GM23248 (cell line): ENCODE results near the gene CNOT10. TPM values are rescaled to one million over a fixed set of nuclear protein-coding genes. Genes with fewer than 3 reads are reported as not detected.

ENCODE experiments used
- DNase-seq: peaks from one replicate; pipeline ENCODE4 v3.0.0-alpha.2; 2015
- H2AFZ ChIP-seq: fragments of 200-600 bp; sonication (generic); 2 replicates; pipeline ENCODE4 v1.6.1; 2016; ENCODE audit warnings: antibody characterized with exemption
- H3F3A ChIP-seq: fragments of 200-600 bp; sonication (generic); 2 replicates; pipeline ENCODE4 v1.6.1; 2016; ENCODE audit warnings: mild to moderate bottlenecking, antibody characterized with exemption, mixed run types; ENCODE audit not compliant: insufficient read depth
- H3K27ac ChIP-seq: fragments of 200-600 bp; sonication (generic); 2 replicates; pipeline ENCODE4 v1.5.1; 2016; ENCODE audit warnings: mild to moderate bottlenecking
- H3K27me3 ChIP-seq: fragments of 200-600 bp; sonication (generic); replicated peaks from 2 replicates; pipeline ENCODE4 v1.6.1; 2016; ENCODE audit warnings: mild to moderate bottlenecking; ENCODE audit not compliant: insufficient read depth
- H3K36me3 ChIP-seq: fragments of 200-600 bp; sonication (generic); 2 replicates; pipeline ENCODE4 v1.6.1; 2016; ENCODE audit warnings: low read depth, mild to moderate bottlenecking
- H3K4me1 ChIP-seq: fragments of 200-600 bp; sonication (generic); 2 replicates; pipeline ENCODE4 v1.6.1; 2016; ENCODE audit warnings: mild to moderate bottlenecking; ENCODE audit not compliant: insufficient read depth
- H3K4me2 ChIP-seq: fragments of 200-600 bp; sonication (generic); one replicate; pipeline ENCODE4 v1.6.1; 2016; ENCODE audit warnings: mild to moderate bottlenecking; ENCODE audit not compliant: unreplicated experiment
- H3K4me3 ChIP-seq: fragments of 200-600 bp; sonication (generic); 2 replicates; pipeline ENCODE4 v1.5.1; 2016; ENCODE audit warnings: mild to moderate bottlenecking
- H3K79me2 ChIP-seq: fragments of 200-600 bp; sonication (generic); 2 replicates; pipeline ENCODE4 v1.6.1; 2016; ENCODE audit warnings: mild to moderate bottlenecking; ENCODE audit not compliant: insufficient read depth
- H3K9ac ChIP-seq: fragments of 200-600 bp; sonication (generic); 2 replicates; pipeline ENCODE4 v1.6.1; 2016; ENCODE audit warnings: mild to moderate bottlenecking
- H3K9me2 ChIP-seq: fragments of 200-600 bp; sonication (generic); 2 replicates; pipeline ENCODE4 v1.6.1; 2016; ENCODE audit warnings: mixed run types, mild to moderate bottlenecking, moderate library complexity; ENCODE audit not compliant: insufficient read depth
- H3K9me3 ChIP-seq: fragments of 200-600 bp; sonication (generic); one replicate; pipeline ENCODE4 v1.6.1; 2017; ENCODE audit warnings: low read depth
- H4K20me1 ChIP-seq: fragments of 200-600 bp; sonication (generic); 2 replicates; pipeline ENCODE4 v1.6.0; 2016; ENCODE audit not compliant: insufficient read depth
- EZH2 ChIP-seq: fragments of 200-600 bp; sonication (generic); IDR thresholded peaks from 2 replicates; pipeline ENCODE4 v1.6.1; 2018; ENCODE audit warnings: antibody characterized with exemption, mild to moderate bottlenecking; ENCODE audit not compliant: insufficient read depth, poor library complexity, severe bottlenecking
- EZH2phosphoT487 ChIP-seq: fragments of 200-600 bp; sonication (generic); IDR thresholded peaks from 2 replicates; pipeline ENCODE4 v1.6.1; 2018; ENCODE audit warnings: antibody characterized with exemption, moderate library complexity, mild to moderate bottlenecking, low read depth; ENCODE audit not compliant: insufficient read depth
- WGBS, 2 experiments: methylation state at CpG; one replicate each; pipeline ENCODE4 v1.1.6; 2015 to 2017; ENCODE audit warnings: low lambda C conversion rate in 2 of 2, low coverage in 1 of 2; ENCODE audit errors: missing lambda C conversion rate in 2 of 2; 5-methylcytosine and 5-hydroxymethylcytosine counted together
- in situ Hi-C: fragments of 300-500 bp; cut with MboI; formaldehyde crosslinking; loops from 2 replicates; pipeline ENCODE4 v1.15.0; 2020
- polyA plus RNA-seq: library from polyadenylated mRNA; unstranded; fragments of >200 nt; fragmentation: Nextera tagmentation; extraction: Ambion mirVana; gene quantifications from 2 replicates; pipeline ENCODE4 v1.2.1, GENCODE V29; 2016
- total RNA-seq: library from RNA; depleted of rRNA; stranded (reverse); fragments of >200 nt; shearing (Covaris generic); gene quantifications from 2 replicates; pipeline ENCODE4 v1.2.3, GENCODE V29; 2014

The CNOT10 gene
- total and polyA plus RNA-seq, 2 experiments from 2014 or later, result 18.3 to 19.5 TPM

DNA sequence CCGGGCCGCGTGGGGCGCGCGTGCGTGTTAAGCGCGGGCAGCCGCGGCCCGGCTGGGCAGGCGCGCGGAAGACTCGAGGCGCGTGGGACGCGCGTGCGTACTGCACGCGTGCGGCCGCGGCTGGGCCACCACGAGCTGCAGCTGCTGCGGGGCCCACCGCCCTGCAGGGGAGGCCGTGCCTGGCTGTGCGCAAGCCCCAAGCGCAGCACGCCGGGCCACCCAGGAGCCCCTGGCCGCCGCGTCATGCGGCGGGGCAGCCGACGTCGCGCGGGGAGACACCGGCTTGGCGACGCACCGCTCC lies 132.2 kb downstream of the CNOT10 start:
- no peak overlapping the region for H3K27ac ChIP-seq
- 0 out of 2 replicates have a peak overlapping the region, but pooled peaks have one; percentile 60 for H2AFZ ChIP-seq
- DNase-seq, result no peak
- H4K20me1 ChIP-seq, result no peaks in the 10 kb centered on the region
- no peaks in the 10 kb centered on the region for H3K4me1 ChIP-seq
- H3K27me3 ChIP-seq, result peaks cover 80% of the 10 kb centered on the region
- in situ Hi-C loops, result no loop called here
- H3K9ac ChIP-seq, result no peak overlapping the region
- H3K9me3 ChIP-seq, result no peaks in the 10 kb centered on the region
- H3K4me3 ChIP-seq, result peak overlapping the region; percentile 46
- WGBS, 2 experiments, result 5 to 6% methylated on average over 23 to 45 of the region's 49 CpGs
- no peaks in the 10 kb centered on the region for H3K79me2 ChIP-seq
- H3F3A ChIP-seq, result no peaks in the 10 kb centered on the region
- H3K9me2 ChIP-seq, result no peaks in the 10 kb centered on the region
- H3K36me3 ChIP-seq, result no peaks in the 10 kb centered on the region
- TF ChIP-seq EZH2phosphoT487 (no peak), EZH2 (no peak)
- H3K4me2 ChIP-seq, result peak overlapping the region; percentile 45

DNA sequence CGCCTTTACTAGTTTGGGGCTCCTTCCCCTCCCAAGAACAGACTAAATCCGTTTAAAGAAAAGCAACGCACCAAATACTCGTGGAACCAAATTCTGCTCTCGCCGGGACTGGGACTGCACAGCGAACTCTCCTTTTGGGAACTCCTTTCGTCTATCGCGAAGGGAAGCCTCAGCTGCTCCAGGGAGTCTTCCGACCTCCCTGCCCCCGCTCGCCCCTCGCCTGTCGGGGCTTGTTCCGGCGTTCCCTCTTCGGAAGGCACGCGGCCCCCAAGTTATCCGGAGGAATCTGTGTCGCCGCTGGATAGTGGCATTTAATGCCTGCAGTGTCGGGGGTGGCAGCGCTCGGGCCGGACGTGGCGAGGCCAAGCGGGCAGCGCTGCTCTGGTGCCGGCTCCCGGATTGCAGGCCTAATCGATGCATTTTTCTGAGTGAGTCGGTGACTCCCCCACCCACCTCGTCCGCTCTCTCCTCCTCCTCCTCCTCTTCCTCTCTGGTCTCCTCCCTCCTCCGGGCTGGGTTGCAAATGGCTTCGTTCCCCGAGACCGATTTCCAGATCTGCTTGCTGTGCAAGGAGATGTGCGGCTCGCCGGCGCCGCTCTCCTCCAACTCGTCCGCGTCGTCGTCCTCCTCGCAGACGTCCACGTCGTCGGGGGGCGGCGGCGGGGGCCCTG lies 132.7 kb downstream of the CNOT10 start, which contains the start of gene TRIM71:
Gene TRIM71, plus strand, starts transcription at position 440 of the 671 bp plus-strand sequence. Its CDS starts 84 bp downstream, at position 524.
- Histone ChIP-seq H3K9me3 (no peaks in the 10 kb centered on the region), H3K36me3 (no peaks in the 10 kb centered on the region), H3K9ac (no peak within 1 kb of the TSS), H2AFZ (peak within 1 kb of the TSS; percentile 60), H3F3A (no peaks in the 10 kb centered on the region), H3K79me2 (no peaks in the 10 kb centered on the region), H3K4me3 (peak within 1 kb of the TSS; percentile 46), H3K27me3 (peaks cover 85% of the 10 kb centered on the region), H3K4me1 (no peaks in the 10 kb centered on the region), H3K27ac (no peak within 1 kb of the TSS), H3K4me2 (peak within 1 kb of the TSS; percentile 45), H3K9me2 (no peaks in the 10 kb centered on the region), H4K20me1 (no peaks in the 10 kb centered on the region)
- TF ChIP-seq EZH2, result peak; percentile 99
- peak; percentile 68; the same call in 1 of the 2 replicates for TF ChIP-seq EZH2phosphoT487
- DNase-seq, result peak; percentile 22
- WGBS, 2 experiments, result 3 to 5% methylated on average over 35 to 59 of the region's 59 CpGs
- in situ Hi-C loops, result no loop called here

DNA sequence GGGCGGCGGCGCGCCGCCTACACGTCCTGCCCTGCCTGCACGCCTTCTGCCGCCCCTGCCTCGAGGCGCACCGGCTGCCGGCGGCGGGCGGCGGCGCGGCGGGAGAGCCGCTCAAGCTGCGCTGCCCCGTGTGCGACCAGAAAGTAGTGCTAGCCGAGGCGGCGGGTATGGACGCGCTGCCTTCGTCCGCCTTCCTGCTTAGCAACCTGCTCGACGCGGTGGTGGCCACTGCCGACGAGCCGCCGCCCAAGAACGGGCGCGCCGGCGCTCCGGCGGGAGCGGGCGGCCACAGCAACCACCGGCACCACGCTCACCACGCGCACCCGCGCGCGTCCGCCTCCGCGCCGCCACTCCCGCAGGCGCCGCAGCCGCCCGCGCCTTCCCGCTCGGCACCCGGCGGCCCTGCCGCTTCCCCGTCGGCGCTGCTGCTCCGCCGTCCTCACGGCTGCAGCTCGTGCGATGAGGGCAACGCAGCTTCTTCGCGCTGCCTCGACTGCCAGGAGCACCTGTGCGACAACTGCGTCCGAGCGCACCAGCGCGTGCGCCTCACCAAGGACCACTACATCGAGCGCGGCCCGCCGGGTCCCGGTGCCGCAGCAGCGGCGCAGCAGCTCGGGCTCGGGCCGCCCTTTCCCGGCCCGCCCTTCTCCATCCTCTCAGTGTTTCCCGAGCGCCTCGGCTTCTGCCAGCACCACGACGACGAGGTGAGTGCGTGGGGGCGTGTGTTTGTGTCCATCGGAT lies 133.4 kb downstream of the CNOT10 start:
- Histone ChIP-seq H3F3A (no peaks in the 10 kb centered on the region), H3K4me3 (no peak overlapping the region), H4K20me1 (no peaks in the 10 kb centered on the region), H3K4me1 (no peaks in the 10 kb centered on the region), H3K9me3 (no peaks in the 10 kb centered on the region), H3K36me3 (no peaks in the 10 kb centered on the region), H3K9ac (no peak overlapping the region), H3K4me2 (no peak overlapping the region), H3K27ac (no peak overlapping the region), H3K9me2 (no peaks in the 10 kb centered on the region), H2AFZ (no peak overlapping the region), H3K27me3 (peaks cover 92% of the 10 kb centered on the region), H3K79me2 (no peaks in the 10 kb centered on the region)
- in situ Hi-C loops, result no loop called here
- 5 to 8% methylated on average over 52 to 99 of the region's 111 CpGs for WGBS, 2 experiments
- DNase-seq, result no peak
- TF ChIP-seq EZH2, result no peak
- TF ChIP-seq EZH2phosphoT487, result 0 out of 2 replicates have a peak, but pooled peaks have one; percentile 22

DNA sequence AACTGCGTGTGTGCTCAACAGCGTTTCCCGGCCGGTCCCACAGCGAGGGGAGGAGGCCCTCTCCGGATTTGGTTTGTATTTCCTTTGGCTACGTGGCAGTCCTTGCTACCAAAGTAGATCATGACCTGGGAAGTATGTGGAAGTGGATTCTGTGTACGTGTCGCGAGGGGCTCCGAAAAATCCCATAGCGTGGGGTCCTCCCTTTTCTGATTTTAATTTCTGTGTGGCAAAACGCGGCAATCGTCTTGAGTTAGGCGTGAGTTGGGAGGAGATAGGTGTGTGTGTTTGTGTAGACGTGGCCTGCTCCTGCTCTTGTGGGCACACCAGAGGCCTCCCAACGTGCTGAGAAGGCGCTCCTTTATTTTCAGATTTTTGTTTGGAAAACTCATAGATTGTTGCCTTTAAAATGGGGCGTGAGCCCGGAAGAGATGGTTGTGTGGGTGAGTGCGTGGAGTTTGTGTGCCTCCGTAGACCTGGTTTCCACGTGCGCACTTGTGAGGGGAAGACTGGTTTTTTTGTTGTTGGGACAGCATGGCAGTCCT lies 134.1 kb downstream of the CNOT10 start:
- Histone ChIP-seq H3K9ac (no peak overlapping the region), H3F3A (no peaks in the 10 kb centered on the region), H4K20me1 (no peaks in the 10 kb centered on the region), H3K4me1 (no peaks in the 10 kb centered on the region), H3K9me3 (no peaks in the 10 kb centered on the region), H3K9me2 (no peaks in the 10 kb centered on the region), H3K79me2 (no peaks in the 10 kb centered on the region), H3K27ac (no peak overlapping the region), H3K4me2 (no peak overlapping the region), H3K4me3 (no peak overlapping the region), H3K36me3 (no peaks in the 10 kb centered on the region), H3K27me3 (peaks cover 90% of the 10 kb centered on the region), H2AFZ (no peak overlapping the region)
- 12 to 14% methylated on average over 25 of the region's 25 CpGs for WGBS, 2 experiments
- in situ Hi-C loops, result no loop called here
- TF ChIP-seq EZH2 (no peak), EZH2phosphoT487 (0 out of 2 replicates have a peak, but pooled peaks have one; percentile 1)
- no peak for DNase-seq
